ENCODE data around the gene WBP2.

DNA sequence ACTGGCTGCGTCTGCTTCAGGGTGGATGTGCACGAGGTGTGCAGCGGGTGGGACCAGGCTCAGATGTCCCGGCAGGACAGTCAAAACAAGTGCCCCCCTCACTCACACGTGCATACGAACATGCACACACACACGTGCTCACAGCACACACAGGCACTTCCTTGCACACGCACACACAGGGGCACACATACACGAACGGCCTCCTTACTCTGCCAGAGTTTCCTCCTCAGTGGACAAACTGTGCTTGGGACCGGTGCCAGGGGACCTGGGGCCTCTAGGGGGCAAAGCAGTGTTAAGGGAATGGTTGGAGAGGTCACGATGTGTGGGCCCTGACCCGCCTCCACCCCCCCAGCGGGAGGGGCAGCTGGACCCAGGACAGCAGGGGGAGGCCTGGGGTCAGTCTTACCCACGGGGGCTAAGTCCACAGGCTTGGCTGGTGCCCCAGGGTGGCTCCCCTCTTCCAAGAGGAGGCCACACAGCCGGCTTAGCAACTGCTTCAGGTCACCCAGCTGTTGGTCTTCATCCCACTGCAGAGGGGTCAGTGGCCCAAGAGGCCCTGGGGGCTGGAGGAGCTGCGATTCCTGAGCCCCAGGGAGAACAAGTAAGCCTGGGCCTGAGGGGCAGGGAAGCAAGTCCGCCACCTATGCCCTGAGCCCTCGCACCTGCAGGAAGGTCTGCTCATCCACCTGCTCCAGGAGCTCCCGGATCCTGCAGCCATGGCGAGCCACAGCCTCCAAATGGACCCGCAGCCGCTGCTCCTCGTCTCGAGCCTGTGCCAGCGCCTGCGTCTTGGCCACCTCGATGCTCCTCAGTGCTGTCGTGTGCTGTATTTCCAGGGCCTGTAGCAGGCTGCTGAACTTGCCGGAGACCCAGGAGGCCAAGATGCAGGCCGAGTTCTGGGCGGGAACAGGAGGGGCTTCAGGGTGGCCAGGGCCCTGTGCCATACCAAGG is 36.7 kb upstream of the WBP2 start:
- TF ChIP-seq, protein P1, sequence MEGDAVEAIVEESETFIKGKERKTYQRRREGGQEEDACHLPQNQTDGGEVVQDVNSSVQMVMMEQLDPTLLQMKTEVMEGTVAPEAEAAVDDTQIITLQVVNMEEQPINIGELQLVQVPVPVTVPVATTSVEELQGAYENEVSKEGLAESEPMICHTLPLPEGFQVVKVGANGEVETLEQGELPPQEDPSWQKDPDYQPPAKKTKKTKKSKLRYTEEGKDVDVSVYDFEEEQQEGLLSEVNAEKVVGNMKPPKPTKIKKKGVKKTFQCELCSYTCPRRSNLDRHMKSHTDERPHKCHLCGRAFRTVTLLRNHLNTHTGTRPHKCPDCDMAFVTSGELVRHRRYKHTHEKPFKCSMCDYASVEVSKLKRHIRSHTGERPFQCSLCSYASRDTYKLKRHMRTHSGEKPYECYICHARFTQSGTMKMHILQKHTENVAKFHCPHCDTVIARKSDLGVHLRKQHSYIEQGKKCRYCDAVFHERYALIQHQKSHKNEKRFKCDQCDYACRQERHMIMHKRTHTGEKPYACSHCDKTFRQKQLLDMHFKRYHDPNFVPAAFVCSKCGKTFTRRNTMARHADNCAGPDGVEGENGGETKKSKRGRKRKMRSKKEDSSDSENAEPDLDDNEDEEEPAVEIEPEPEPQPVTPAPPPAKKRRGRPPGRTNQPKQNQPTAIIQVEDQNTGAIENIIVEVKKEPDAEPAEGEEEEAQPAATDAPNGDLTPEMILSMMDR (IDR thresholded peaks at IDR 0.05): no peak
- TF ChIP-seq POLR2AphosphoS5 (IDR thresholded peaks at IDR 0.05): no peak

Data from suprapubic skin (tissue), 3 donors.